ENCODE measurements around the gene ACSL6.

Gene ACSL6

DNA sequence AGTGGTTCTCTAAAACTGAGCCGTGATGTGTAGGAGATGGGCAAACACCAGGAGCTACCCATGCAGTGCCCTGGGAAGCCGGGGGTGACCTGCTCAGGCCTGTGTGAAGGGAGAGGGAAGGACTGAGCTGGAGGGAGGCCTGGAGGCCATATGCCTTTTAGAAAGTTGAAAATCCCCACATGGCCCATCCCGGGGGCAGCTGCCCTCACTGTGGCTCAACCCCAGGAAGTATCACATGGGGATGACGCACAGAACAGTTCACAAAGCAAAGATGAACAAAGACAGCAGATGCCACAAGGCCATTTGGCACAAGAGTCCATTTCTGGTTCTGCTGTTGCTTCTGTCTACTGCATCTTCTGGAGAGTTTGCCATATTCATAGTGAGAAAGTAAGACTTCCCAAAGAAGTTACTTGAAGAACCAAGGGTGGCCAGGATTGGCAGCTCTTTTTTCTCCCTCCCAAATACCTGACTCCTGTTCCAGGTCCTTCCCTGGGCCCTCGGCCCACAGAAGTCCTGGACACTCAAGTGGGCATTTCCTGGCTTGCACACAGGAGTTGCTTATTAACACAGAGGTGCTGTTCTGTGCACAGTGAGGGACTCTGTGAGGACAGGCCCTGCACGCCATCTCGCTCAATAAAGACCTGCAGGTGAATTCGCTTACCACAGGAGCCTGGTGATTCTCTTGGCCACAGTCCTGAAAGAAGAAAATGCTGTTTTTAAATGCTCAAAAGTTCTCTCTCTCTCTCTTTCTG lies 25.1 kb downstream of the ACSL6 start:
- TF ChIP-seq, protein P1, sequence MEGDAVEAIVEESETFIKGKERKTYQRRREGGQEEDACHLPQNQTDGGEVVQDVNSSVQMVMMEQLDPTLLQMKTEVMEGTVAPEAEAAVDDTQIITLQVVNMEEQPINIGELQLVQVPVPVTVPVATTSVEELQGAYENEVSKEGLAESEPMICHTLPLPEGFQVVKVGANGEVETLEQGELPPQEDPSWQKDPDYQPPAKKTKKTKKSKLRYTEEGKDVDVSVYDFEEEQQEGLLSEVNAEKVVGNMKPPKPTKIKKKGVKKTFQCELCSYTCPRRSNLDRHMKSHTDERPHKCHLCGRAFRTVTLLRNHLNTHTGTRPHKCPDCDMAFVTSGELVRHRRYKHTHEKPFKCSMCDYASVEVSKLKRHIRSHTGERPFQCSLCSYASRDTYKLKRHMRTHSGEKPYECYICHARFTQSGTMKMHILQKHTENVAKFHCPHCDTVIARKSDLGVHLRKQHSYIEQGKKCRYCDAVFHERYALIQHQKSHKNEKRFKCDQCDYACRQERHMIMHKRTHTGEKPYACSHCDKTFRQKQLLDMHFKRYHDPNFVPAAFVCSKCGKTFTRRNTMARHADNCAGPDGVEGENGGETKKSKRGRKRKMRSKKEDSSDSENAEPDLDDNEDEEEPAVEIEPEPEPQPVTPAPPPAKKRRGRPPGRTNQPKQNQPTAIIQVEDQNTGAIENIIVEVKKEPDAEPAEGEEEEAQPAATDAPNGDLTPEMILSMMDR (IDR thresholded peaks at IDR 0.05; ENCODE audit: low read depth, low read length, poor library complexity, severe bottlenecking), result no peak
- no peak for TF ChIP-seq EZH2phosphoT487 (IDR thresholded peaks at IDR 0.05; ENCODE audit: borderline replicate concordance, low read length)
- no peak overlapping the region for H3K4me2 ChIP-seq (ENCODE audit: low read length)

DNA sequence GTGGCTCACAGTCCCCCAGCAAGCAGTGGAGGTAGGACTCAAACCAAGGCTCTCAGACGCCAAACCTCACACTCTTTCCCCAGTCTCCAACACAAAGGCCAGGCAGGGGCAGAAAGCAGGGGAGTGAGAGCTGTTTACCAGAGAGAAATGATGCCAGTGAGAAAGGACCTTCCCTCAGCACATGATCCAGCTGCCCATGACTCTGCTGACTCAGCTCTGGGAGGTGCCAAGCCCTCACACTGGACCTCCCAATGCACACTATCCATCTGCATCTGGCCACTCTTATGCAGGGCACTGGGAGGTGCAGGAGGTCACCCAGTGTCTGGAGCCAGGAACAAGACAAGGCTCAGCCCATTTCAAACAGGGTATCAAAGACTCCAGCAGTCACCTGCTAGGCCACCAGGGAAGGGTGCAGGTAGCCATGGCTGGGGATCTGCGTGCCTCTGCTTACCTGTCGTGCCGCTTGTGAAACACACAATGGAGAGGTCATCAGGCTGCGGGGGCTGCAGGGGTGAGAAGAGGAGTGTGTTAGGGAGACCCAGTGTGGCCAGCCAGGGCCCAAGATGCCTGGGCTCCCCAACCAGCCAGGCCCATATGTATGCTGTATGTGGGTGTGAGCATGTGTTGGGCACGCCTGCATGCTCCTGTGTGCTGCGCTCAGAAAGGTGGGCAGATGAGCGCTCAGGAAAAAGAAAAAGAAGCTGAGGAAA lies 26.3 kb downstream of the ACSL6 start:
- Histone ChIP-seq H3K27me3 (ENCODE audit: control insufficient read depth, low read length) (no peaks in the 10 kb centered on the region), H3F3A (ENCODE audit: control insufficient read depth, insufficient read depth) (no peaks in the 10 kb centered on the region), H3K79me2 (ENCODE audit: control insufficient read depth, low read length) (no peaks in the 10 kb centered on the region)

More for the DNA sequence above, 25.1 kb downstream of the ACSL6 start:
- H3K36me3 ChIP-seq (ENCODE audit: control insufficient read depth, low read length), result no peaks in the 10 kb centered on the region
- no peaks in the 10 kb centered on the region for H3K9me2 ChIP-seq (replicated peaks; ENCODE audit: control insufficient read depth, low read length)
- H3K79me2 ChIP-seq (ENCODE audit: control insufficient read depth, low read length), result no peaks in the 10 kb centered on the region
- H3K9me3 ChIP-seq (ENCODE audit: control insufficient read depth, insufficient read depth, low read length), result no peaks in the 10 kb centered on the region
- no peaks in the 10 kb centered on the region for H3K27me3 ChIP-seq (ENCODE audit: control insufficient read depth, low read length)
- no peak overlapping the region for H3K4me3 ChIP-seq (ENCODE audit: low read length)
- no peaks in the 10 kb centered on the region for H3K4me1 ChIP-seq (ENCODE audit: control insufficient read depth, low read length)
- no peak overlapping the region for H3K27ac ChIP-seq (ENCODE audit: low read depth, low read length)
- no peaks in the 10 kb centered on the region for H3F3A ChIP-seq (ENCODE audit: control insufficient read depth, insufficient read depth)
- no peaks in the 10 kb centered on the region for H4K20me1 ChIP-seq (ENCODE audit: control insufficient read depth, insufficient read depth, low read depth, low read length)

DNA sequence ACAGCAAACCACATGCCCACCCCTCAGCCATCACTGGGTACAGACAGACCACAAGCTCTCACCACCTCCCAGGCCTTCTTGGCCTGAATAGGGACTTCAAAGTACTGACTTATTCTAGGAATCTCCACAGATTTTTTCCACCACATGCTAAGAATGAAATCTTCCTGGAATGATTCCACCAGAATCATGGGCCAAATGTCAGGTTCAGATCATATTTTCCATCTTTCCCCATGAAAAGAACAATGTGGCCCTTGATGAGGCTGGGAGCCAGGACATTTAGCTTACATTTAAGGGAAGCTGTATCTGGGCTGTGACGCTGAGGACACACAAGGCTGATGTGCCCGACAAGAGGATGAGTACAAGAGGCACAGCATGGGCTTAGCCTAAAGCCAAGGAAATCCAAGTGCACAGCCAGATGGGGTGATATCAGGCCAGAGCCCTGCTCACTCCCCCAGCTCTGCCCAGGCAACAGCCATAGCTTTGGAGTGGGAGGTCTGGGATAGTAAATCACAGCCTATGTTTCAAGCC lies 28.1 kb downstream of the ACSL6 start:
- Histone ChIP-seq H3K27me3 (ENCODE audit: control insufficient read depth, low read length) (no peaks in the 10 kb centered on the region), H3F3A (ENCODE audit: control insufficient read depth, insufficient read depth) (no peaks in the 10 kb centered on the region), H3K27ac (ENCODE audit: low read depth, low read length) (no peak overlapping the region), H3K9me2 (replicated peaks; ENCODE audit: control insufficient read depth, low read length) (no peaks in the 10 kb centered on the region), H3K79me2 (ENCODE audit: control insufficient read depth, low read length) (no peaks in the 10 kb centered on the region), H3K4me1 (ENCODE audit: control insufficient read depth, low read length) (no peaks in the 10 kb centered on the region), H3K36me3 (ENCODE audit: control insufficient read depth, low read length) (no peaks in the 10 kb centered on the region), H3K4me2 (ENCODE audit: low read length) (no peak overlapping the region), H4K20me1 (ENCODE audit: control insufficient read depth, insufficient read depth, low read depth, low read length) (no peaks in the 10 kb centered on the region), H3K4me3 (ENCODE audit: low read length) (no peak overlapping the region), H3K9me3 (ENCODE audit: control insufficient read depth, insufficient read depth, low read length) (no peaks in the 10 kb centered on the region)
- TF ChIP-seq EZH2phosphoT487 (IDR thresholded peaks at IDR 0.05; ENCODE audit: borderline replicate concordance, low read length), result no peak
- TF ChIP-seq, protein P1 (IDR thresholded peaks at IDR 0.05; ENCODE audit: low read depth, low read length, poor library complexity, severe bottlenecking), result no peak

More for the DNA sequence above, 26.3 kb downstream of the ACSL6 start:
- H3K4me3 ChIP-seq (ENCODE audit: low read length), result no peak overlapping the region
- H3K9me2 ChIP-seq (replicated peaks; ENCODE audit: control insufficient read depth, low read length), result no peaks in the 10 kb centered on the region
- H3K36me3 ChIP-seq (ENCODE audit: control insufficient read depth, low read length), result no peaks in the 10 kb centered on the region
- TF ChIP-seq, protein P1 (IDR thresholded peaks at IDR 0.05; ENCODE audit: low read depth, low read length, poor library complexity, severe bottlenecking), result no peak
- TF ChIP-seq EZH2phosphoT487 (IDR thresholded peaks at IDR 0.05; ENCODE audit: borderline replicate concordance, low read length), result no peak
- H3K4me2 ChIP-seq (ENCODE audit: low read length), result no peak overlapping the region
- H3K4me1 ChIP-seq (ENCODE audit: control insufficient read depth, low read length), result no peaks in the 10 kb centered on the region
- H3K27ac ChIP-seq (ENCODE audit: low read depth, low read length), result no peak overlapping the region
- H3K9me3 ChIP-seq (ENCODE audit: control insufficient read depth, insufficient read depth, low read length), result no peaks in the 10 kb centered on the region
- H4K20me1 ChIP-seq (ENCODE audit: control insufficient read depth, insufficient read depth, low read depth, low read length), result no peaks in the 10 kb centered on the region
